Measurements from ENCODE around the gene PLXNB2. TPM values are rescaled to one million over a fixed set of nuclear protein-coding genes. Genes with fewer than 3 reads are reported as not detected.

Gene PLXNB2
- total and polyA plus RNA-seq, 2 experiments from 2014 or later = 123 to 147 TPM

DNA sequence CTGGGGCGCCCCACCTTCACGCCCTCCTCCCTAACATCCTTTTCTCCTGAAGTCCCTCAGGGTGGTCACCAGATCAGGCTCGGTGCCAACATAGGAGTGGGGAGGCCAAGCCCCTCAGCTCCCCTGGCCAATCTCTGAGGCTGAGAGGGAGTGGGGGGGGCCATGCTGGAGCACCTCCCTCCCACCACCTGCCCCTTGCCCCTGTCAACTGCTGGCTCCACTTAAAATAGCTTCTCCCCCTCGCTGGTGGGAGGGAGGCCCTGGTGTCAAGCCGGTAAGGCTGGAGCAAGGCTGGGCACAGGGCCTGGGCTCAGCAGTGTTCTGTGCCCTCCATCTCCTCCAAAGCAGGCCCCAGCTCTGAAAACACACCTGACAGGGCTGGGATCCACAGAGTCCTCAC lies 4.9 kb downstream of the PLXNB2 start:
- Histone ChIP-seq H3K9me3 (ENCODE audit: low read depth) (no peaks in the 10 kb centered on the region), H3F3A (ENCODE audit: insufficient read depth) (no peaks in the 10 kb centered on the region; the same call in 1 of the 2 replicates), H3K27me3 (replicated peaks; ENCODE audit: insufficient read depth) (no peaks in the 10 kb centered on the region), H2AFZ (no peak overlapping the region), H3K4me2 (ENCODE audit: unreplicated experiment) (no peak overlapping the region), H3K9ac (peak overlapping the region; percentile 94), H3K4me1 (ENCODE audit: insufficient read depth) (peaks cover 43% of the 10 kb centered on the region), H3K79me2 (ENCODE audit: insufficient read depth) (peaks cover 93% of the 10 kb centered on the region), H3K4me3 (no peak overlapping the region), H3K36me3 (ENCODE audit: low read depth) (no peaks in the 10 kb centered on the region), H4K20me1 (ENCODE audit: insufficient read depth) (no peaks in the 10 kb centered on the region; the same call in 1 of the 2 replicates), H3K9me2 (ENCODE audit: insufficient read depth) (no peaks in the 10 kb centered on the region), H3K27ac (peak overlapping the region; percentile 89)
- in situ Hi-C loops (cut with MboI) = no loop called here
- WGBS, 2 experiments (ENCODE audit: low coverage in 1 of 2, low lambda C conversion rate in 2 of 2, missing lambda C conversion rate in 2 of 2) = 75 to 82% methylated on average over 4 to 5 of the region's 5 CpGs
- DNase-seq = peak; percentile 17
- TF ChIP-seq EZH2phosphoT487 (IDR thresholded peaks at IDR 0.05; ENCODE audit: insufficient read depth, low read depth) (no peak), EZH2 (IDR thresholded peaks at IDR 0.05; ENCODE audit: insufficient read depth, poor library complexity, severe bottlenecking) (no peak)

DNA sequence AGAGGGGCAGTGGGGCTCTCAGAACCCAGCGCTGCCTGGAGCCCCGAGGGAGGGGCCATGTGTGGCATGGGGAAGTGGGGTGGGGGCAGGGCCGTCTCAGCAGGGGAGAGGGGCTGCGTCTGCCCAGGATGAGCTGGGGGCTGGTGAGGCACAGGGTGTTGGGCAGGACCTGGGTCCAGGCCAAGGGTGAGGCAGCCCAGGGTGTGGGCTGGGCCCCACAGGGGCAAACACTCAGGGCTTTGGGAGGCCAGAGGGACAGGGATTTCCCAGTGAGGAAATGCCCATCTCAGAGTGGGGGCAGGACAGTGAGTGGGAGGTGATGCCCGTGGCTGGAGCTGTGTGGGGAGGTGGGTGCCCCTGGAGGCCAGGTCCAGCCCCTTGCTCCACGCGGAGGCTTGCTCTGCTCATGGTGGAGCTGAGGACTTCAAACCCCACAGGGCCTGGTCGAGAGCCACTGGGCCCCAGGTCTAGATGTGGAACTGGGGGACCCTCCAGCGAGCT lies 5.4 kb downstream of the PLXNB2 start:
- WGBS, 2 experiments (ENCODE audit: low coverage in 1 of 2, low lambda C conversion rate in 2 of 2, missing lambda C conversion rate in 2 of 2) = 59 to 69% methylated on average over 7 to 9 of the region's 9 CpGs
- Histone ChIP-seq H3K9ac (peak overlapping the region; percentile 94), H2AFZ (no peak overlapping the region), H3K4me1 (ENCODE audit: insufficient read depth) (peaks cover 43% of the 10 kb centered on the region), H3K27ac (peak overlapping the region; percentile 89), H4K20me1 (ENCODE audit: insufficient read depth) (no peaks in the 10 kb centered on the region; the same call in 1 of the 2 replicates), H3K27me3 (replicated peaks; ENCODE audit: insufficient read depth) (no peaks in the 10 kb centered on the region), H3K36me3 (ENCODE audit: low read depth) (no peaks in the 10 kb centered on the region), H3K4me2 (ENCODE audit: unreplicated experiment) (peak overlapping the region; percentile 11), H3K79me2 (ENCODE audit: insufficient read depth) (peaks cover 97% of the 10 kb centered on the region), H3K9me2 (ENCODE audit: insufficient read depth) (no peaks in the 10 kb centered on the region), H3K4me3 (no peak overlapping the region), H3K9me3 (ENCODE audit: low read depth) (no peaks in the 10 kb centered on the region), H3F3A (ENCODE audit: insufficient read depth) (no peaks in the 10 kb centered on the region; the same call in 1 of the 2 replicates)
- DNase-seq = peak; percentile 78
- no peak for TF ChIP-seq EZH2 (IDR thresholded peaks at IDR 0.05; ENCODE audit: insufficient read depth, poor library complexity, severe bottlenecking)
- no peak for TF ChIP-seq EZH2phosphoT487 (IDR thresholded peaks at IDR 0.05; ENCODE audit: insufficient read depth, low read depth)
- in situ Hi-C loops (cut with MboI) = no loop called here

DNA sequence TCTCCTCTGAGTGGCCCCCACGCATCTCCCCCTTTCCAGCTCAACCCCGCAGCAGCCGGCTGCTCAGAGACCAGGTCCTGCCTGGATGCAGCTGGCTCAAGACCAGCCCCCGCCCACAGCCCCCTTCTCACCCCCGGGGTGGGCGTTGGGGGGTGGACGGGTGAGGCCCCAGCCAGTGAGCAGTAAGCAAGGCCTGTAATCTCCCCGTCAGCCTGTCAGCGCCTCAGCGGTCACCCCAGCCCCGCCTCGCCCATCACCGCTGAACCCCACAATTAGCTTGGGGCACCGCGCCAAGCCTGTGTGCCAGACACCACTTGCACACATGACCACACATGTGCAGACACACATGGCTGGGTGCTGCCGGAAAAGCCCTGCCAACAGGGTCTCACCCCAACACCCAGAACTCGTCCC lies 5.9 kb downstream of the PLXNB2 start:
- no peaks in the 10 kb centered on the region; the same call in 1 of the 2 replicates for H4K20me1 ChIP-seq (ENCODE audit: insufficient read depth)
- no peak overlapping the region for H2AFZ ChIP-seq
- no peaks in the 10 kb centered on the region; the same call in 1 of the 2 replicates for H3F3A ChIP-seq (ENCODE audit: insufficient read depth)
- H3K9me3 ChIP-seq (ENCODE audit: low read depth) = no peaks in the 10 kb centered on the region
- DNase-seq = no peak
- in situ Hi-C loops (cut with MboI) = no loop called here
- no peaks in the 10 kb centered on the region for H3K36me3 ChIP-seq (ENCODE audit: low read depth)
- WGBS, 2 experiments (ENCODE audit: low coverage in 1 of 2, low lambda C conversion rate in 2 of 2, missing lambda C conversion rate in 2 of 2) = 67 to 80% methylated on average over 12 to 17 of the region's 17 CpGs
- peaks cover 43% of the 10 kb centered on the region for H3K4me1 ChIP-seq (ENCODE audit: insufficient read depth)
- no peaks in the 10 kb centered on the region for H3K9me2 ChIP-seq (ENCODE audit: insufficient read depth)
- H3K27me3 ChIP-seq (replicated peaks; ENCODE audit: insufficient read depth) = no peaks in the 10 kb centered on the region
- peaks cover 98% of the 10 kb centered on the region for H3K79me2 ChIP-seq (ENCODE audit: insufficient read depth)
- TF ChIP-seq EZH2 (IDR thresholded peaks at IDR 0.05; ENCODE audit: insufficient read depth, poor library complexity, severe bottlenecking) = no peak
- no peak for TF ChIP-seq EZH2phosphoT487 (IDR thresholded peaks at IDR 0.05; ENCODE audit: insufficient read depth, low read depth)
- H3K9ac ChIP-seq = peak overlapping the region; percentile 94
- H3K4me2 ChIP-seq (ENCODE audit: unreplicated experiment) = peak overlapping the region; percentile 11
- H3K27ac ChIP-seq = peak overlapping the region; percentile 89
- no peak overlapping the region for H3K4me3 ChIP-seq

DNA sequence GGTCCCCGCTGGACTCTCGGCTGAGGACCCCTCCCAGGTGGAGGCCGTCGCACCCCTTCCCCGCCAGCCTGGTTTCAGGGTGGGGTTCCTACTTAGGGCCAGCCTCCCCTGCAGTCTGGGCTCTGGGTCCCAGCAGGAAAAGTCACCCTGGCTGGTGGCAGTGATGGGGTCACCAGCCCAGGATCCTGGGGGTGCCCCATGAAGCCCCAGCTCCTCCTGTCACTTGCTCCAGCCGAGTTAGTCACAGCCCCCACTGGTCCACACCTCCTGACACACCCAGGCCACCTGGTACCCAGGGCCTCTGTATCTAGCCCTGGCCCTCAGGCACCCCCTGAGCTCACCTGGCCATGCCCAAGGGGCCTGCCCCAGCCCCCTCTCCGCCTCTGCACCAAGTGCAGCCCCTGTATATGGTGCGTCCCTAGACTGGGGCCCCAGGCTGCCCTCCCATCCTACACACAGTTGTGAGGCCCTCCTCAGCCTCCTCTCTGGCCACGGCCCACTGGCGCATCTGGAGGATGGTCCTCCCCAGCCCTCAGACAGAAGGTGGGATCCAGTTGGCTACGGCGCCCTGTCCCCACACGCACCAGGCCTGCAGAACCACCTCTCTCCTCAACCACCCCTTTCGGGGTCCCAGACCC lies 6.7 kb downstream of the PLXNB2 start:
- Histone ChIP-seq H3K4me1 (ENCODE audit: insufficient read depth) (peaks cover 43% of the 10 kb centered on the region), H3K4me3 (peak overlapping the region; percentile 60), H3K36me3 (ENCODE audit: low read depth) (no peaks in the 10 kb centered on the region), H3K27me3 (replicated peaks; ENCODE audit: insufficient read depth) (no peaks in the 10 kb centered on the region), H3K9me3 (ENCODE audit: low read depth) (no peaks in the 10 kb centered on the region), H3K9me2 (ENCODE audit: insufficient read depth) (no peaks in the 10 kb centered on the region), H2AFZ (no peak overlapping the region), H3K4me2 (ENCODE audit: unreplicated experiment) (peak overlapping the region; percentile 51), H3K79me2 (ENCODE audit: insufficient read depth) (peaks cover 99% of the 10 kb centered on the region), H3F3A (ENCODE audit: insufficient read depth) (peaks cover 4% of the 10 kb centered on the region), H3K9ac (no peak overlapping the region), H4K20me1 (ENCODE audit: insufficient read depth) (no peaks in the 10 kb centered on the region; the same call in 1 of the 2 replicates), H3K27ac (no peak overlapping the region)
- WGBS, 2 experiments (ENCODE audit: low coverage in 1 of 2, low lambda C conversion rate in 2 of 2, missing lambda C conversion rate in 2 of 2) = 67 to 78% methylated on average over 13 to 14 of the region's 14 CpGs
- TF ChIP-seq EZH2 (IDR thresholded peaks at IDR 0.05; ENCODE audit: insufficient read depth, poor library complexity, severe bottlenecking) = no peak
- no peak for TF ChIP-seq EZH2phosphoT487 (IDR thresholded peaks at IDR 0.05; ENCODE audit: insufficient read depth, low read depth)
- in situ Hi-C loops (cut with MboI) = no loop called here
- no peak for DNase-seq
